Measurements from ENCODE around the gene RRP8. TPM values are rescaled to one million over a fixed set of nuclear protein-coding genes. Genes with fewer than 3 reads are reported as not detected.

Gene RRP8
- polyA plus RNA-seq: 2.5 and 10.6 TPM in 2 replicates

GRCh38 chr11:6603287-6604080 is at the start of gene RRP8, which contains the start of gene ILK:
RRP8 (minus strand) TSS chr11:6603616; CDS start chr11:6603502, 114 bp downstream.
ILK (plus strand) TSS chr11:6603774; CDS start chr11:6604272, 498 bp downstream.

DNA sequence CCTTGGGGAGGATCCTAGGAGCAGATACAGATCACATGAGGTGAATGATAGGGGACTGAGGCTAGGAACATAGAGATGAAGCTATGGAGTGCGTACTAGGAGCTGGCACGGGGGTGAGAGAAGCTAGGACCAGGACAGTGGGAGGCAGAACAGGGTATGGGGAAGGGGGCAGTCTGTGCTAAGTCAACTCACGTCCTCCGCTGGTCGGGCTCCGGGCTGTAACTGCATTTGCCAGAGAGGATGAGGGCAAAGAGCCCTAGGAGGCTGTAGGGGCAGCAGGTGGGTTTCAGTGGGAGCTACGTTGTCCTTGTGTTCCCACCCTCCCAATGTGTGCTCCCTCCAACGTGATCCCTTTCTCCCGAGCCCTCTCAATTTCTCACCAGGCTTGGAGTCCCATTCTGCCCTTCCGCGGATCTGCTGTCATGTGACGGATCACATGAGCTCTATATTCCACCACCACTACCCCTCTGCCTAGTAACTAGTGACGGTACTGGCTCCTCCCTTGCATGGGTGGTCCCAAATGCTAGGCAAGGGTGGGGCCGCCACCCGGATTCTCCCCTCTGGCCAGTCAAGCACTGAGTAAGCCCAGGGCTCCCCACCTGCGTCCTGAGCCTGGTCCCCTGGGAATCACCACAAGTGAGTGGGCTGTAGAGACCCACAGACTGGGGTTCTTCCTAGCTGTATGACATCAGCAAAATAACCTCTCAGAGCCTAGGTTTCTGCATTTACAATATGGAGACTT is 15.8 kb upstream of the RRP8 start, which contains the start of gene TPP1:
TSS of gene TPP1 (minus strand) at position 419 of the 742 bp plus-strand sequence. CDS start at position 397, 22 bp downstream.

DNA sequence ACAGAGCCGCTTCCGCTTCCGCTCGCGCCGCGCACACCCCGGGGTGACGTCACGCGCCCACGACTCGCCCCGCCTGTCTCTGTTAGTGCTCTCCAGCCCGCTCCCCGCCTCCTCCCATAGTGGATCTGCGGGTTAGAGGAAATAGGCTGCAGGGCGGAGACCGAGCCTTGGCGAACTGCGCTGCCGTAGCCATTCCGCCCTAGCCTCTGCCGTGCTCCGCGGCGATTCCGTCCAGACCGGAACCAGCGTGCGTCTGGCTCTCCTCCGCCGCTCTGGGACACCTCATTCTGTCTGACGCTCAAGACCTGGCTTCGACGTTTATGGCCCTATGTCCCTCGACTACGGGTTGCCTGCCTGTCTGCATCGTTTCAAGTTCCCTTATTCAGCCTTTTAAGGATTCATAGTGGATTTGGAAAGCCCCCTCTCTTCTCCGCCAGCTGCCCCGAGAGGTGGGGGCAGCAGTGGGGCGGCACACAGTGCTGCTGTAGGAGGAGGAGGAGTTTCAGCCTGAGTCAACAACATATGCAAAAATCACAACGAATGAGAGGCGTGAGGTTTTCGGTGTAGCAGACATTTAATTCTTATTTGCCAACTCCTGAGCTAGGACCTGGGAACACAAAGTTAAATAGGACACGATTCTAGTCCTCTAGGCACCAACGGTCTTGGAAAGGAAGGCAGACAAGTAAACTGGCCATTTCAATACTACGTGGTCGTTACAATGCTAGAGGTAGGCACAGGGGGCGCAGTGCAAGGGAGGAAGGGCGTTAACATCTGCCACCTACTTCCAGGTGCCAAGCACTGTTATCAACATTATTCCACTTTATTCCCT is 9.0 kb upstream of the RRP8 start, which contains the start of gene TAF10:
TSS of gene TAF10 (minus strand) at position 4 of the 829 bp plus-strand sequence. CDS start 27 bp downstream, outside the sequence.

Other genes with a start within 250 kb of the RRP8 start
- gene SMPD1, start 213.1 kb downstream of the RRP8 start, polyA plus RNA-seq: 49.1 and 56.6 TPM in 2 replicates
- 52.5 and 67.7 TPM in 2 replicates for gene APBB1, start 184.5 kb downstream of the RRP8 start, polyA plus RNA-seq
- not detected in 2 replicates for gene HPX, start 162.6 kb downstream of the RRP8 start, polyA plus RNA-seq
- 5.8 and 8.1 TPM in 2 replicates for gene TRIM3, start 129.7 kb downstream of the RRP8 start, polyA plus RNA-seq
- 9.2 and 18.9 TPM in 2 replicates for gene ARFIP2, start 122.3 kb downstream of the RRP8 start, polyA plus RNA-seq
- gene TIMM10B, start 122.1 kb downstream of the RRP8 start, polyA plus RNA-seq: 33.8 and 37.8 TPM in 2 replicates
- 0.52 TPM in 1 of 2 replicates, not detected in the other for gene DNHD1, start 106.3 kb downstream of the RRP8 start, polyA plus RNA-seq
- 25.7 and 26.9 TPM in 2 replicates for gene ILK, start 158 bp upstream of the RRP8 start, polyA plus RNA-seq
- 46.1 and 88.1 TPM in 2 replicates for gene TAF10, start 8.6 kb upstream of the RRP8 start, polyA plus RNA-seq
- gene TPP1, start 15.8 kb upstream of the RRP8 start, polyA plus RNA-seq: 32.0 and 39.2 TPM in 2 replicates
- 0.12 and 0.34 TPM in 2 replicates for gene DCHS1, start 52.2 kb upstream of the RRP8 start, polyA plus RNA-seq
- 42.3 and 43.2 TPM in 2 replicates for gene MRPL17, start 79.7 kb upstream of the RRP8 start, polyA plus RNA-seq
- 0.07 and 3.3 TPM in 2 replicates for gene OR2AG2, start 168.4 kb upstream of the RRP8 start, polyA plus RNA-seq
- 0.15 and 0.17 TPM in 2 replicates for gene OR2AG1, start 179.4 kb upstream of the RRP8 start, polyA plus RNA-seq
- not detected in 2 replicates for gene OR6A2, start 196.1 kb upstream of the RRP8 start, polyA plus RNA-seq
- gene OR10A5, start 242.1 kb upstream of the RRP8 start, polyA plus RNA-seq: not detected in 2 replicates